ENCODE results near the gene TMC3. TPM values are rescaled to one million over a fixed set of nuclear protein-coding genes. Genes with fewer than 3 reads are reported as not detected.
"Not testable (repeated sequence)": the region's sequence is repeated elsewhere in the genome, so short reads cannot be mapped to it uniquely, and the experiment has no call there.

Gene TMC3
- total RNA-seq = under 1 TPM; 0.11 to 0.69 TPM
- polyA plus RNA-seq (ENCODE audit: insufficient read length in 2 of 2) = 1 to 10 TPM; 1.5 to 1.9 TPM
- long read RNA-seq, donor 1 = 0 reads
- long read RNA-seq, donor 2 = 0 reads
- long read RNA-seq, donor 3 = 0 reads
- long read RNA-seq, donor 4 = 0 reads

DNA sequence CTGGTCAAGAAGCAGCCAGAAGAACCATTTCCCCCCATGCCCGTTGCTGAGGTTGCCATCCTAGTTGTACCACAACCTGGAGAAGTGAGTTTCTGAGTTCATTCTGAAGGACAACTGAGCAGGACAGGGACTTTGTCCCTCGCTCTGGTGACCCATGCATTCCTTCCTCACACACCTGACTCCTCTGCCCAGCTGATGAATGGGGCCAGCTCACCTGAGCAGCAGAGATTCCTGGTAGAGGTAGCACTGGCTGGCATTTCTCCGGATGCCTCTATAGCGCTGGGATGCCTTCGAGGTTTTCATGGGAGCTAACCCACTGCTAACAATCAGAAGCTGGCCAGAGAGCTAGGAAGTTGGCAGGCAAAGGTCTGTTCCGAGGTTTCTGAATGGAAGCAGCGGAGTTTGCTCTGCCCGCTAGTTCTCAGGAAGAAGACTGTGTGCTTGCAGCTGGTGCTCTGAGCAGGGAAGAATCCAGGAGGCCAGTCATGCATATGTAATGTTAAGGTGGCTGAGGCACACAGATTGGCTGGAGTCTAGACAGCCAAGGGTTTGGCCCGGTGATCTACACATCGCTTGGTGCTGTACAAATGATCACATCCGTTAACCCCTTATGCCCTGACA lies at the start of gene TMC3:
Gene TMC3, minus strand, starts transcription at position 439 of the 621 bp plus-strand sequence. Its CDS starts 136 bp downstream, at position 303.
- Histone ChIP-seq H3K4me1 (ENCODE audit: control insufficient read depth, insufficient read depth, low read length) (peaks cover 7% of the 10 kb centered on the region), H3K36me3 (ENCODE audit: control insufficient read depth, insufficient read depth, low read length) (no peaks in the 10 kb centered on the region), H3K27me3 (ENCODE audit: control insufficient read depth, insufficient read depth, low read length) (no peaks in the 10 kb centered on the region), H3K9me3 (ENCODE audit: control insufficient read depth, insufficient read depth, low read length) (no peaks in the 10 kb centered on the region), H3K27ac (ENCODE audit: low read depth, low read length) (no peak within 1 kb of the TSS), H3K4me3 (ENCODE audit: low read depth, low read length) (no peak within 1 kb of the TSS)
- 37% methylated on average over 9 of the region's 11 CpGs for WGBS (ENCODE audit: insufficient coverage)
- peak in 5 of 6 donors; percentile 27 to 80 (median 45) for DNase-seq (ENCODE audit: low read depth in 4 of 6, low spot score in 6 of 6)

DNA sequence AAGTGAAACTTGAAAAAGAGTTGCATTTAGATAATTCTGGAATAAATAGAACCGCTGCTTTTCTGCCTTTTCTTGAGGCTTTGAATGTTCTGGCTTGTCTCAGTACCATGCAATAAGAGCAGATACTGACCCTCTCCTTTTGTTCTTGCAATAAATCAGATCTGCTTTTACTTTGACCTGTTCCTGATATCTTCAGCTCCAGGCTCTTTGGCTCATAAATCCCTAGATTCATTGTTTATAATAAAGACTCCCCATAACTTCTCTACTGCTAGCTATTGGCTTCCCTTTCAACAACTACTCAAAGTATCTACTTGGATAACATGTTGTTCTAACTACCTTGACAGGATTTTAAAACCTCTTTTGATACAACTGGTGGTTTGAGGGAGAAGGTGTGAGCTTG lies 47.4 kb upstream of the TMC3 start:
- no peaks in the 10 kb centered on the region for H3K9me3 ChIP-seq (ENCODE audit: control insufficient read depth, insufficient read depth, low read length)
- WGBS (ENCODE audit: insufficient coverage) = 86% methylated on average over 1 of the region's 1 CpG
- no peak overlapping the region for H3K4me3 ChIP-seq (ENCODE audit: low read depth, low read length)
- no peak for DNase-seq (ENCODE audit: low read depth in 4 of 6, low spot score in 6 of 6)
- H3K36me3 ChIP-seq (ENCODE audit: control insufficient read depth, insufficient read depth, low read length) = no peaks in the 10 kb centered on the region
- no peaks in the 10 kb centered on the region for H3K27me3 ChIP-seq (ENCODE audit: control insufficient read depth, insufficient read depth, low read length)
- no peaks in the 10 kb centered on the region for H3K4me1 ChIP-seq (ENCODE audit: control insufficient read depth, insufficient read depth, low read length)
- H3K27ac ChIP-seq (ENCODE audit: low read depth, low read length) = no peak overlapping the region

- H3K27ac ChIP-seq (ENCODE audit: low read depth, low read length) = no peak overlapping the region
- no peaks in the 10 kb centered on the region for H3K27me3 ChIP-seq (ENCODE audit: control insufficient read depth, insufficient read depth, low read length)
- no peak overlapping the region for H3K4me3 ChIP-seq (ENCODE audit: low read depth, low read length)
- H3K9me3 ChIP-seq (ENCODE audit: control insufficient read depth, insufficient read depth, low read length) = no peaks in the 10 kb centered on the region
- H3K4me1 ChIP-seq (ENCODE audit: control insufficient read depth, insufficient read depth, low read length) = no peaks in the 10 kb centered on the region
- 28% methylated on average over 7 of the region's 8 CpGs for WGBS (ENCODE audit: insufficient coverage)
- DNase-seq (ENCODE audit: low read depth in 4 of 6, low spot score in 6 of 6) = peak in 2 of 6 donors; percentile 20 to 37
- H3K36me3 ChIP-seq (ENCODE audit: control insufficient read depth, insufficient read depth, low read length) = no peaks in the 10 kb centered on the region
Measured at GRCh38 chr15:81419332-81419943, 45.4 kb upstream of the TMC3 start.

GRCh38 chr15:81418891-81419290 lies 44.9 kb upstream of the TMC3 start:
- H3K27ac ChIP-seq (ENCODE audit: low read depth, low read length) = no peak overlapping the region
- no peaks in the 10 kb centered on the region for H3K27me3 ChIP-seq (ENCODE audit: control insufficient read depth, insufficient read depth, low read length)
- H3K4me1 ChIP-seq (ENCODE audit: control insufficient read depth, insufficient read depth, low read length) = no peaks in the 10 kb centered on the region
- no peak overlapping the region for H3K4me3 ChIP-seq (ENCODE audit: low read depth, low read length)
- no peaks in the 10 kb centered on the region for H3K36me3 ChIP-seq (ENCODE audit: control insufficient read depth, insufficient read depth, low read length)
- no peaks in the 10 kb centered on the region for H3K9me3 ChIP-seq (ENCODE audit: control insufficient read depth, insufficient read depth, low read length)
- DNase-seq (ENCODE audit: low read depth in 4 of 6, low spot score in 6 of 6) = no peak
- no CpG with 5 or more reads among the region's 5 CpGs for WGBS (ENCODE audit: insufficient coverage)

- Histone ChIP-seq H3K27ac (ENCODE audit: low read depth, low read length) (no peak overlapping the region), H3K36me3 (ENCODE audit: control insufficient read depth, insufficient read depth, low read length) (no peaks in the 10 kb centered on the region), H3K9me3 (ENCODE audit: control insufficient read depth, insufficient read depth, low read length) (no peaks in the 10 kb centered on the region), H3K27me3 (ENCODE audit: control insufficient read depth, insufficient read depth, low read length) (no peaks in the 10 kb centered on the region), H3K4me1 (ENCODE audit: control insufficient read depth, insufficient read depth, low read length) (no peaks in the 10 kb centered on the region), H3K4me3 (ENCODE audit: low read depth, low read length) (no peak overlapping the region)
- WGBS (ENCODE audit: insufficient coverage) = 100% methylated on average over 2 of the region's 7 CpGs
- DNase-seq (ENCODE audit: low read depth in 4 of 6, low spot score in 6 of 6) = no peak
Measured at GRCh38 chr15:81418444-81418843, 44.4 kb upstream of the TMC3 start.

DNA sequence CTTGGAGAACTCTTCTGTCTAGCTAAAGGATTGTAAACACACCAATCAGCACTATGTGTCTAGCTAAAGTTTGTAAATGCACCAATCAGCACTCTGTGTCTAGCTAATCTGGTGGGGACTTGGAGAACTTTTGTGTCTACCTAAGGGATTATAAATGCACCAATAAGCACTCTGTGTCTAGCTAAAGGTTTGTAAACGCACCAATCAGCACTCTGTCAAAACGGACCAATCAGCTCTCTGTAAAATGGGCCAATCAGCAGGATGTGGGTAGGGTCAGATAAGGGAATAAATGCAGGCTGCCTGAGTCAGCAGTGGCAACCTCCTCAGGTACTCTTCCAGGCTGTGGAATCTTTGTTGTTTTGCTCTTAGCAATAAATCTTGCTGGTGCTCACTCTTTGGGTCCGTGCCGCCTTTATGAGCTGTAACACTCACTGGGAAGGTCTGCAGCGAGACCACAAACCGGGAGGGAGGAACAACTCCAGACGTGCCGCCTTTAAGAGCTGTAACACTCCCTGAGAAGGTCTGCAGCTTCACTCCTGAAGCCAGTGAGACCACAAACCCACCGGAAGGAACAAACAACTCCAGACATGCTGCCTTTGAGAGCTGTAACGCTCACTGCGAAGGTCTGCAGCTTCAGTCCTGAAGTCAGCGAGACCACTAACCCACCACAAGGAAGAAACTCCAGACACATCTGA lies 40.4 kb upstream of the TMC3 start:
- H3K27ac ChIP-seq (ENCODE audit: low read depth, low read length); H3K4me1 ChIP-seq (ENCODE audit: control insufficient read depth, insufficient read depth, low read length); H3K36me3 ChIP-seq (ENCODE audit: control insufficient read depth, insufficient read depth, low read length); H3K4me3 ChIP-seq (ENCODE audit: low read depth, low read length); H3K9me3 ChIP-seq (ENCODE audit: control insufficient read depth, insufficient read depth, low read length); DNase-seq (ENCODE audit: low read depth in 4 of 6, low spot score in 6 of 6); H3K27me3 ChIP-seq (ENCODE audit: control insufficient read depth, insufficient read depth, low read length): not testable (repeated sequence)
- WGBS (ENCODE audit: insufficient coverage) = 77% methylated on average over 12 of the region's 12 CpGs

GRCh38 chr15:81413851-81414250 lies 39.8 kb upstream of the TMC3 start:
- H3K27me3 ChIP-seq (ENCODE audit: control insufficient read depth, insufficient read depth, low read length) = no peaks in the 10 kb centered on the region
- H3K4me3 ChIP-seq (ENCODE audit: low read depth, low read length) = no peak overlapping the region
- DNase-seq (ENCODE audit: low read depth in 4 of 6, low spot score in 6 of 6) = no peak
- WGBS (ENCODE audit: insufficient coverage) = 92% methylated on average over 30 of the region's 32 CpGs
- no peak overlapping the region for H3K27ac ChIP-seq (ENCODE audit: low read depth, low read length)
- H3K9me3 ChIP-seq (ENCODE audit: control insufficient read depth, insufficient read depth, low read length) = no peaks in the 10 kb centered on the region
- H3K4me1 ChIP-seq (ENCODE audit: control insufficient read depth, insufficient read depth, low read length) = no peaks in the 10 kb centered on the region
- H3K36me3 ChIP-seq (ENCODE audit: control insufficient read depth, insufficient read depth, low read length) = no peaks in the 10 kb centered on the region

DNA sequence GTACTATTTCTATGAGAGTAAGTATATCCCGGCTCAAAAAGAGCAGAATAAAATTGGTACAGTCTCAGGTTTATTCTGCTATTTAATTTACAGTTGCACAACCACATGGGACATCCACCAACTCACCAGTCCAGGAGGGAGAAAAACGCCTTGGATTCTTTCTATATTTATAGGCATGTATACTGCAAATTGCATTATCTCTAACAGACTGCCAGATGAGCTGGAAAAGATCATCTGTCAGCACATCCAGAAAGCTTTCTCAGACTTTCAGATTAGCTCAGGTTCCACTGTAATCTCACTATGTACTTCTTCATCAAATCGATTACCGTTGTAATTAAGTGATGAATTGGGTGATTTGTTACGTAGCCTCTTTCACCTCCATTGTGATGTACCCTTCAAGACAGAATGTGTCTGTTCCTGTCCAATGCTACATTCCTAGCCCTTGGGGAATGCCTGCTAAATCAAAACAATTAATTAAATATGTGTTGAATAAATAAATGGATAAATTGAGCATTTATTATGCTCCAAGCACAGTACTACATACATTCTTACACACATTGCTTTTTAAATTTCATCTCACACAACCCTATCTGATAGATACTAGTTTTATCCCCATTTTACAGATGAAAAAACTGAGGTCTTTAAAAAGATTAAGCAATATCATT lies 38.1 kb upstream of the TMC3 start:
- peak in 1 of 6 donors; percentile 31 for DNase-seq (ENCODE audit: low read depth in 4 of 6, low spot score in 6 of 6)

DNA sequence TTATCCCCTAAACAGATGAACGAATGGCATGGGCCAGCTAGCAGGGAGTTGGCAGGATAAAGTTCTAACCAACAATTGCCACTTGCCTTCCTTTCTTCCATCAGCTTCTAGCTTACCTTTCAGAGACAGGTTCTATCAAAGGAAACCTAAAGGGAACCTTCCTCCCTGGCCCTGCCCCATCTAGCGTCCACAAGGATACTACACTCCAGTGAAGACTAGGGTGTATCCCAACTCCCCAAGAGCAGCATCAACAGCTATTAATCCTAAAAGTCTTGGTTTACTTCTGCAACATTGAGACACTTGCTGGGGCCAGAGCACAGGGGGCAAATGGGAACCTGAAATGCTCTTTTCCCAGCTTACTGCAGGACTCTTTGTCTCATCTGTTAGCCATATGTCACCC lies 37.0 kb upstream of the TMC3 start:
- Histone ChIP-seq H3K27ac (ENCODE audit: low read depth, low read length) (no peak overlapping the region), H3K36me3 (ENCODE audit: control insufficient read depth, insufficient read depth, low read length) (no peaks in the 10 kb centered on the region), H3K4me3 (ENCODE audit: low read depth, low read length) (no peak overlapping the region), H3K9me3 (ENCODE audit: control insufficient read depth, insufficient read depth, low read length) (no peaks in the 10 kb centered on the region), H3K27me3 (ENCODE audit: control insufficient read depth, insufficient read depth, low read length) (no peaks in the 10 kb centered on the region), H3K4me1 (ENCODE audit: control insufficient read depth, insufficient read depth, low read length) (no peaks in the 10 kb centered on the region)
- peak in 2 of 6 donors; percentile 9 to 29 for DNase-seq (ENCODE audit: low read depth in 4 of 6, low spot score in 6 of 6)
- 80% methylated on average over 1 of the region's 2 CpGs for WGBS (ENCODE audit: insufficient coverage)

More for the DNA sequence above, 38.1 kb upstream of the TMC3 start:
- WGBS (ENCODE audit: insufficient coverage) = no CpG with 5 or more reads among the region's 5 CpGs
- H3K9me3 ChIP-seq (ENCODE audit: control insufficient read depth, insufficient read depth, low read length) = no peaks in the 10 kb centered on the region
- H3K4me1 ChIP-seq (ENCODE audit: control insufficient read depth, insufficient read depth, low read length) = no peaks in the 10 kb centered on the region
- no peaks in the 10 kb centered on the region for H3K27me3 ChIP-seq (ENCODE audit: control insufficient read depth, insufficient read depth, low read length)
- H3K36me3 ChIP-seq (ENCODE audit: control insufficient read depth, insufficient read depth, low read length) = no peaks in the 10 kb centered on the region
- H3K4me3 ChIP-seq (ENCODE audit: low read depth, low read length) = no peak overlapping the region
- no peak overlapping the region for H3K27ac ChIP-seq (ENCODE audit: low read depth, low read length)
